ENCODE data around the gene GAS2L2.

- TF ChIP-seq MAX (IDR thresholded peaks at IDR 0.05) (no peak), GTF2F1 (IDR thresholded peaks at IDR 0.05; ENCODE audit: borderline replicate concordance, low read depth, low read length) (no peak), RXRA (IDR thresholded peaks at IDR 0.05; ENCODE audit: insufficient read depth, low read depth, low read length) (no peak), TCF12 (IDR thresholded peaks at IDR 0.05; ENCODE audit: low read depth, low read length) (no peak), E2F6 (IDR thresholded peaks at IDR 0.05) (no peak), EZH2 (IDR thresholded peaks at IDR 0.05; ENCODE audit: low read depth, low read length, severe bottlenecking) (no peak), POLR2A (IDR thresholded peaks at IDR 0.05; ENCODE audit: control extremely low read depth in 1 of 2, low read depth in 2 of 2, low read length in 2 of 2) (no peak), EP300 (IDR thresholded peaks at IDR 0.05; ENCODE audit: borderline replicate concordance in 1 of 2, low read depth in 2 of 2, low read length in 2 of 2) (no peak)
Observed at GRCh38 chr17:35742896-35743477, 10.1 kb downstream of the GAS2L2 start.
